GM10266 (cell line): Measurements from ENCODE around the gene ZNF526.

Experiments
- DNase-seq: peaks from one replicate; pipeline ENCODE4 v3.0.0; 2012; ENCODE audit errors: extremely low spot score
- TF ChIP-seq, protein P1 (sequence below): IDR thresholded peaks from 2 replicates; pipeline ENCODE4 v1.5.1; 2012; ENCODE audit warnings: mild to moderate bottlenecking, low read depth; ENCODE audit not compliant: control insufficient read depth, insufficient read depth; ENCODE audit errors: missing control alignments

ZNF526 gene

GRCh38 chr19:42226886-42227285, 6.8 kb downstream of the ZNF526 start:
- no peak for DNase-seq

GRCh38 chr19:42228641-42229040, 8.5 kb downstream of the ZNF526 start:
- TF ChIP-seq, protein P1, sequence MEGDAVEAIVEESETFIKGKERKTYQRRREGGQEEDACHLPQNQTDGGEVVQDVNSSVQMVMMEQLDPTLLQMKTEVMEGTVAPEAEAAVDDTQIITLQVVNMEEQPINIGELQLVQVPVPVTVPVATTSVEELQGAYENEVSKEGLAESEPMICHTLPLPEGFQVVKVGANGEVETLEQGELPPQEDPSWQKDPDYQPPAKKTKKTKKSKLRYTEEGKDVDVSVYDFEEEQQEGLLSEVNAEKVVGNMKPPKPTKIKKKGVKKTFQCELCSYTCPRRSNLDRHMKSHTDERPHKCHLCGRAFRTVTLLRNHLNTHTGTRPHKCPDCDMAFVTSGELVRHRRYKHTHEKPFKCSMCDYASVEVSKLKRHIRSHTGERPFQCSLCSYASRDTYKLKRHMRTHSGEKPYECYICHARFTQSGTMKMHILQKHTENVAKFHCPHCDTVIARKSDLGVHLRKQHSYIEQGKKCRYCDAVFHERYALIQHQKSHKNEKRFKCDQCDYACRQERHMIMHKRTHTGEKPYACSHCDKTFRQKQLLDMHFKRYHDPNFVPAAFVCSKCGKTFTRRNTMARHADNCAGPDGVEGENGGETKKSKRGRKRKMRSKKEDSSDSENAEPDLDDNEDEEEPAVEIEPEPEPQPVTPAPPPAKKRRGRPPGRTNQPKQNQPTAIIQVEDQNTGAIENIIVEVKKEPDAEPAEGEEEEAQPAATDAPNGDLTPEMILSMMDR, result no peak
- no peak for DNase-seq

More at GRCh38 chr19:42226886-42227285, 6.8 kb downstream of the ZNF526 start:
- TF ChIP-seq, protein P1, result no peak

- TF ChIP-seq, protein P1, result no peak
- DNase-seq, result no peak
These were observed 9.3 kb downstream of the ZNF526 start for GRCh38 chr19:42229301-42229854.

GRCh38 chr19:42229855-42230351, 9.8 kb downstream of the ZNF526 start:
- DNase-seq, result no peak

DNA sequence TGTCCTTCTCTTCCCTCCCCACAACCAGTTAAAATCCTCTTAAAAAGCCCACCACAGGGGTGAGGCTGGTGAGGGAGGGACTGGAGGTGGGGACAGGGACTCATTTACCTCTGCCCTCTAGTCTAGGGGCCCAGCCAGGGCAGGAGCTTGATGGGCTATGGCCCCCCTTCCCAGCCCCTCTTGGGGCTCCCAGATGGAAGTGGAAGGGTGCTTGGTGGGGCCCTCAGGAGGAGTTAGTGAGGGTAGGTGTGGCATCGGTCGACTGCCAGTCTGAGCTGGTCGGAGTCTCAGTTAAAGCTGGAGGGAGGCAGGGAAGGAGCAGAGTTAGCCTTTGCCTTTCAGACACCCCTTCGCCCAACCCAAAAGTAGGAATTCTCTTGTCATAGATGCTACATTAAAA, 10.5 kb downstream of the ZNF526 start:
- DNase-seq, result no peak
- TF ChIP-seq, protein P1, result no peak

More at GRCh38 chr19:42229855-42230351, 9.8 kb downstream of the ZNF526 start:
- TF ChIP-seq, protein P1, result no peak

- TF ChIP-seq, protein P1, result no peak
- DNase-seq, result no peak
These were observed 12.3 kb downstream of the ZNF526 start for GRCh38 chr19:42232435-42232834.

DNA sequence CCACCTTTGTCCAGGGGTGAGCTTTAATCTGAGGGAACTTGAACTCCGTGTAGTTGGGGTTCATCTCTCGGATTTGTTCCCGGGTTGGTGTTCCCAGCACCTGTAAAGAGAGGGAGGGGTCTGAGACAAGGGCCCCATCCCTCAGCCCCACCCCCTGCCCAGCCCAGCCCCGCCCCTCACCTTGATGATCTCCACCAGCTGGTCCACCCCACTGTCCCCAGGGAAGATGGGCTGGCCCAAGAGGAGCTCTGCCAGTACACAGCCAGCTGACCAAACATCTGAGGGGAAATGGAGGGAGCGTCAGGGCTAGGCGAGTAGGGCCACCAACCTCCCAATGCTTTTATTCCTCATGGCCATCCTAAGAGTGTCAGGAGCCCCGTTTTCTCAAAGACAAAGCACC, 13.0 kb downstream of the ZNF526 start:
- DNase-seq, result no peak
- TF ChIP-seq, protein P1, result no peak
